Measurements from ENCODE around the gene OSBPL1A.
A peak's percentile ranks its signal among the peaks of the same experiment; 100 is the strongest.

The OSBPL1A gene

DNA sequence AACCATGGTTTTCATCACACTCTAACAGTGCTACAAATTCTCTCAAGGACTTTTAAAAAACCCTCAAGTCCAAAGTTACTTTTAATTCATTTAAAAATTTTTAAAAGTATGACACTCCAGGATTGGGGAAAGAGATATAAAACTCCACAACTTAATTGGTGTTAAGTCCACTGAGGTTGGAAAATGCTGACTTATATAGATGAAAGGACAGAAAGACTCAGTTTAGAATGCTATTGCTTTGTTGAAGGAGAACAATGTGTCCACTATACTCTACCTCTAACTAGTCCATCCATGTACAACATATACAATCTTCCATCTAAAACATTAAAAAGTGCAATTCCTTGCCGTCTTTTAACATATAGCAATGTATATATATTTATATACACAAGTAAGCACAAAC, 217.6 kb downstream of the OSBPL1A start:
- H3K4me1 ChIP-seq (ENCODE audit: low read length), result peaks cover 38% of the 10 kb centered on the region
- H4K20me1 ChIP-seq (ENCODE audit: insufficient read depth, low read length), result no peaks in the 10 kb centered on the region
- no peaks in the 10 kb centered on the region for H3K27me3 ChIP-seq (ENCODE audit: low read depth, low read length)
- no peaks in the 10 kb centered on the region for H3K9me3 ChIP-seq (ENCODE audit: insufficient read depth, low read length)
- no peak overlapping the region for H3K9ac ChIP-seq (ENCODE audit: low read length)
- no peak overlapping the region for H3K4me3 ChIP-seq (ENCODE audit: low read length)
- no peaks in the 10 kb centered on the region for H3K79me2 ChIP-seq (ENCODE audit: low read length)
- H3K36me3 ChIP-seq (replicated peaks; ENCODE audit: low read depth, low read length), result no peaks in the 10 kb centered on the region
- no peak overlapping the region for H3K27ac ChIP-seq (ENCODE audit: low read length)
- no peak overlapping the region for H2AFZ ChIP-seq (ENCODE audit: low read depth, low read length)
- H3K4me2 ChIP-seq (ENCODE audit: low read length), result peak overlapping the region; percentile 51
- no peak for TF ChIP-seq EZH2phosphoT487 (IDR thresholded peaks at IDR 0.05; ENCODE audit: low read depth)
- TF ChIP-seq, protein P1, sequence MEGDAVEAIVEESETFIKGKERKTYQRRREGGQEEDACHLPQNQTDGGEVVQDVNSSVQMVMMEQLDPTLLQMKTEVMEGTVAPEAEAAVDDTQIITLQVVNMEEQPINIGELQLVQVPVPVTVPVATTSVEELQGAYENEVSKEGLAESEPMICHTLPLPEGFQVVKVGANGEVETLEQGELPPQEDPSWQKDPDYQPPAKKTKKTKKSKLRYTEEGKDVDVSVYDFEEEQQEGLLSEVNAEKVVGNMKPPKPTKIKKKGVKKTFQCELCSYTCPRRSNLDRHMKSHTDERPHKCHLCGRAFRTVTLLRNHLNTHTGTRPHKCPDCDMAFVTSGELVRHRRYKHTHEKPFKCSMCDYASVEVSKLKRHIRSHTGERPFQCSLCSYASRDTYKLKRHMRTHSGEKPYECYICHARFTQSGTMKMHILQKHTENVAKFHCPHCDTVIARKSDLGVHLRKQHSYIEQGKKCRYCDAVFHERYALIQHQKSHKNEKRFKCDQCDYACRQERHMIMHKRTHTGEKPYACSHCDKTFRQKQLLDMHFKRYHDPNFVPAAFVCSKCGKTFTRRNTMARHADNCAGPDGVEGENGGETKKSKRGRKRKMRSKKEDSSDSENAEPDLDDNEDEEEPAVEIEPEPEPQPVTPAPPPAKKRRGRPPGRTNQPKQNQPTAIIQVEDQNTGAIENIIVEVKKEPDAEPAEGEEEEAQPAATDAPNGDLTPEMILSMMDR (IDR thresholded peaks at IDR 0.05; ENCODE audit: low read depth, low read length), result no peak

DNA sequence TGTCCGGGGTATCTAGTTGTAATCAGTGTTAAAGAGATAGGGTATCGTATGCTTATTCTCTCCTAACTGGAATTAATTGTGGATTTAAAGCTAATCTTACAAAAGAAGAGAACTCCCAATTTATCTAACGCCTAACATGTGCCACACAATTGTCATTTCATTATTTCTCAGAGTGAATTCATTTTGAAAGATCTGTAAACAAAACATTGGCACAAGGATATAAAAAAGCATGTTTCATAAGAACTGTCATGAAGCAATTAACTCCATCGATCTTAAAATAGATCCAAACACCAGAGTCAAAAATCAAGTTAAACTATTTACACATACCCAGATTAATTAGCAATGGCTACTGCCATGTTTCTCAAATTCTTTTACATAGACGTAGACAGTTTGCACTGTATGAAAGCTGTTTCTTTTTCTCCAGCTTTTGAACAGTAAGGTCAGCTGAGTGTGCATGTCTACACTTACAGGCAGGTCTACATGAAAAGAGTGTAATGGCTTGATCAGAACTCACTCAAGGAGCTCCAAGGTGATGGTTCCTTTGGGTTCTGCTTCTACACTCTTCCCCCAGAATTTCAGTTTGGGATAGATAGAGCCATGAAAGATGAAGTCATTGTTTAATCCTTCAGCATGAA, 220.0 kb downstream of the OSBPL1A start:
- TF ChIP-seq, protein P1 (IDR thresholded peaks at IDR 0.05; ENCODE audit: low read depth, low read length), result no peak
- TF ChIP-seq EZH2phosphoT487 (IDR thresholded peaks at IDR 0.05; ENCODE audit: low read depth), result no peak
- Histone ChIP-seq H3K9ac (ENCODE audit: low read length) (peak overlapping the region; percentile 73), H3K27ac (ENCODE audit: low read length) (peak overlapping the region; percentile 91), H4K20me1 (ENCODE audit: insufficient read depth, low read length) (no peaks in the 10 kb centered on the region), H3K36me3 (replicated peaks; ENCODE audit: low read depth, low read length) (no peaks in the 10 kb centered on the region), H3K4me3 (ENCODE audit: low read length) (peak overlapping the region; percentile 75), H3K27me3 (ENCODE audit: low read depth, low read length) (no peaks in the 10 kb centered on the region), H3K4me2 (ENCODE audit: low read length) (peak overlapping the region; percentile 91), H3K79me2 (ENCODE audit: low read length) (no peaks in the 10 kb centered on the region), H3K9me3 (ENCODE audit: insufficient read depth, low read length) (no peaks in the 10 kb centered on the region), H3K4me1 (ENCODE audit: low read length) (peaks cover 38% of the 10 kb centered on the region), H2AFZ (ENCODE audit: low read depth, low read length) (peak overlapping the region; percentile 52; the same call in 1 of the 2 replicates)

- no peaks in the 10 kb centered on the region for H3K27me3 ChIP-seq (ENCODE audit: low read depth, low read length)
- peak overlapping the region; percentile 91 for H3K27ac ChIP-seq (ENCODE audit: low read length)
- peaks cover 38% of the 10 kb centered on the region for H3K4me1 ChIP-seq (ENCODE audit: low read length)
- H2AFZ ChIP-seq (ENCODE audit: low read depth, low read length), result peak overlapping the region; percentile 86; the same call in 1 of the 2 replicates
- no peaks in the 10 kb centered on the region for H3K36me3 ChIP-seq (replicated peaks; ENCODE audit: low read depth, low read length)
- H4K20me1 ChIP-seq (ENCODE audit: insufficient read depth, low read length), result no peaks in the 10 kb centered on the region
- no peaks in the 10 kb centered on the region for H3K9me3 ChIP-seq (ENCODE audit: insufficient read depth, low read length)
- H3K4me2 ChIP-seq (ENCODE audit: low read length), result peak overlapping the region; percentile 91
- TF ChIP-seq, protein P1 (IDR thresholded peaks at IDR 0.05; ENCODE audit: low read depth, low read length), result peak; percentile 91
- TF ChIP-seq EZH2phosphoT487 (IDR thresholded peaks at IDR 0.05; ENCODE audit: low read depth), result no peak
- no peaks in the 10 kb centered on the region for H3K79me2 ChIP-seq (ENCODE audit: low read length)
- peak overlapping the region; percentile 73 for H3K9ac ChIP-seq (ENCODE audit: low read length)
- H3K4me3 ChIP-seq (ENCODE audit: low read length), result peak overlapping the region; percentile 75
Measured at GRCh38 chr18:24176727-24177416, 220.8 kb downstream of the OSBPL1A start.

DNA sequence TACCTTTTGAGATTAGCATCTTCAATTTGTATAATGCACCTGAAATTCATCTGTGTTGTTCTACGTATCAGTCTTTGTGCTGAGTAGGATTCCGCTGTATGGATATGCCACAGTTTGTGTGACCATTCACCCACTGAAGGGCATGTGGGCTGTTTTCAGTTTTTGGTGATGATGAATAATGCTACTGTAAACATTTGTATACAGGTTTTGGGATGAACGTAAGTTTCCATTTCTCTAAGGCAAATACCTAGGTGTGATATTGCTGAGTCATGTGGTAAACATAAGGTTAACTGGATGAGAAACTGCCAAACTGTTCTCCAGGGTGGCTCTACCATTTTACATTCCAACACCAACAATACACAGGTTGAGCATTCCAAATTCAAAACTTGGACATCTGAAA, 223.6 kb downstream of the OSBPL1A start:
- H3K4me2 ChIP-seq (ENCODE audit: low read length), result no peak overlapping the region
- H3K79me2 ChIP-seq (ENCODE audit: low read length), result no peaks in the 10 kb centered on the region
- no peaks in the 10 kb centered on the region for H4K20me1 ChIP-seq (ENCODE audit: insufficient read depth, low read length)
- H3K4me1 ChIP-seq (ENCODE audit: low read length), result peaks cover 34% of the 10 kb centered on the region
- H3K9me3 ChIP-seq (ENCODE audit: insufficient read depth, low read length), result no peaks in the 10 kb centered on the region
- TF ChIP-seq, protein P1 (IDR thresholded peaks at IDR 0.05; ENCODE audit: low read depth, low read length), result no peak
- no peak for TF ChIP-seq EZH2phosphoT487 (IDR thresholded peaks at IDR 0.05; ENCODE audit: low read depth)
- no peaks in the 10 kb centered on the region for H3K36me3 ChIP-seq (replicated peaks; ENCODE audit: low read depth, low read length)
- no peak overlapping the region for H2AFZ ChIP-seq (ENCODE audit: low read depth, low read length)
- H3K9ac ChIP-seq (ENCODE audit: low read length), result no peak overlapping the region
- no peaks in the 10 kb centered on the region for H3K27me3 ChIP-seq (ENCODE audit: low read depth, low read length)
- no peak overlapping the region for H3K4me3 ChIP-seq (ENCODE audit: low read length)
- no peak overlapping the region for H3K27ac ChIP-seq (ENCODE audit: low read length)

Data from OCI-LY3 (cell line).